PFSK-1 (cell line): ENCODE results near the gene LTBP1.

Source experiments
- FOXP2 ChIP-seq: optimal IDR thresholded peaks from 2 replicates; pipeline ENCODE3; 2011; ENCODE audit warnings: borderline replicate concordance, control low read depth, inconsistent platforms; ENCODE audit not compliant: insufficient read depth; ENCODE audit errors: extremely low read length, extremely low read depth
- POLR2AphosphoS5 ChIP-seq: IDR thresholded peaks from 2 replicates; pipeline ENCODE4 v1.6.1; 2012; ENCODE audit warnings: low read depth, mild to moderate bottlenecking, control low read depth, low read length, moderate library complexity
- REST ChIP-seq, 2 experiments: IDR thresholded peaks; 2 replicates each; pipeline versions ENCODE4 v1.6.1 to v1.8.0; 2011 to 2012; ENCODE audit warnings: low read depth in 2 of 2, low read length in 2 of 2, control low read depth in 1 of 2, inconsistent platforms in 1 of 2, mild to moderate bottlenecking in 1 of 2, moderate library complexity in 1 of 2; ENCODE audit not compliant: insufficient read depth in 1 of 2
- SIN3A ChIP-seq: IDR thresholded peaks from 2 replicates; pipeline ENCODE4 v1.6.1; 2012; ENCODE audit warnings: mild to moderate bottlenecking, low read length, moderate library complexity, borderline replicate concordance; ENCODE audit not compliant: insufficient read depth
- TAF1 ChIP-seq: IDR thresholded peaks from 2 replicates; pipeline ENCODE4 v1.6.1; 2012; ENCODE audit warnings: low read length, control low read depth, borderline replicate concordance; ENCODE audit not compliant: insufficient read depth

Gene LTBP1

GRCh38 chr2:33086400-33087015, 139.8 kb downstream of the LTBP1 start:
- no peak for TF ChIP-seq TAF1
- no peak for TF ChIP-seq SIN3A
- no peak for TF ChIP-seq POLR2AphosphoS5
- no peak for TF ChIP-seq FOXP2
- no peak for TF ChIP-seq REST (IDR thresholded peaks at IDR 0.05; ENCODE audit: insufficient read depth in 1 of 2, low read depth in 2 of 2, low read length in 2 of 2)

GRCh38 chr2:33090553-33091134, 143.9 kb downstream of the LTBP1 start:
- TF ChIP-seq SIN3A: no peak
- no peak for TF ChIP-seq REST (IDR thresholded peaks at IDR 0.05; ENCODE audit: insufficient read depth in 1 of 2, low read depth in 2 of 2, low read length in 2 of 2)
- TF ChIP-seq FOXP2: no peak
- TF ChIP-seq POLR2AphosphoS5: no peak
- no peak for TF ChIP-seq TAF1

- TF ChIP-seq REST (IDR thresholded peaks at IDR 0.05; ENCODE audit: insufficient read depth in 1 of 2, low read depth in 2 of 2, low read length in 2 of 2) (no peak), SIN3A (no peak), POLR2AphosphoS5 (no peak)
Measured at GRCh38 chr2:33091541-33092123, 144.9 kb downstream of the LTBP1 start.

- TF ChIP-seq FOXP2 (no peak), SIN3A (no peak), POLR2AphosphoS5 (no peak), REST (IDR thresholded peaks at IDR 0.05; ENCODE audit: insufficient read depth in 1 of 2, low read depth in 2 of 2, low read length in 2 of 2) (no peak), TAF1 (no peak)
Measured at GRCh38 chr2:33093283-33093993, 146.7 kb downstream of the LTBP1 start.
